ENCODE data around the gene ARFGAP3. TPM values are rescaled to one million over a fixed set of nuclear protein-coding genes. Genes with fewer than 3 reads are reported as not detected.

ARFGAP3 gene
- total RNA-seq, 1 experiment from 2014 or later: 15.0 TPM

DNA sequence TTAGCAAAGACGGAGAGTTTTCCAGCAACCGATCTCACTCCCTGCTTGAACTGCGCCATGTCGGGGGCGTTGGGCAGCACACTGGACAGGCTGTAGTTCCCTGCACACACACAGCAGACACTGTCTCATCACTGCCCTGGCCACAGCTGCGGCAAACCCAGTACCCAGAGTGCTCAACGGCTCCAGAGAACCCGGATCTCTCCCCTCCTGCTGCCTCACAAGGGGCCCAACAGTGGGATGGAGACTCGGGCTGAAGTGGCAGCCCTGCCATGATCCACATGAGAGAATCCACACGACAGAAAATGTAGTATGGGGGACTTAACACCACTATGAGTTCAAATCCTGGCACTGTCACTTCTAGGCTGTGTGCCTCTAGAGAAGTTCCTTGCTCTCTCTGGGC is 58.0 kb downstream of the ARFGAP3 start:
- H3K9me3 Mint-ChIP-seq: no peaks in the 10 kb centered on the region
- TF ChIP-seq, protein P1, sequence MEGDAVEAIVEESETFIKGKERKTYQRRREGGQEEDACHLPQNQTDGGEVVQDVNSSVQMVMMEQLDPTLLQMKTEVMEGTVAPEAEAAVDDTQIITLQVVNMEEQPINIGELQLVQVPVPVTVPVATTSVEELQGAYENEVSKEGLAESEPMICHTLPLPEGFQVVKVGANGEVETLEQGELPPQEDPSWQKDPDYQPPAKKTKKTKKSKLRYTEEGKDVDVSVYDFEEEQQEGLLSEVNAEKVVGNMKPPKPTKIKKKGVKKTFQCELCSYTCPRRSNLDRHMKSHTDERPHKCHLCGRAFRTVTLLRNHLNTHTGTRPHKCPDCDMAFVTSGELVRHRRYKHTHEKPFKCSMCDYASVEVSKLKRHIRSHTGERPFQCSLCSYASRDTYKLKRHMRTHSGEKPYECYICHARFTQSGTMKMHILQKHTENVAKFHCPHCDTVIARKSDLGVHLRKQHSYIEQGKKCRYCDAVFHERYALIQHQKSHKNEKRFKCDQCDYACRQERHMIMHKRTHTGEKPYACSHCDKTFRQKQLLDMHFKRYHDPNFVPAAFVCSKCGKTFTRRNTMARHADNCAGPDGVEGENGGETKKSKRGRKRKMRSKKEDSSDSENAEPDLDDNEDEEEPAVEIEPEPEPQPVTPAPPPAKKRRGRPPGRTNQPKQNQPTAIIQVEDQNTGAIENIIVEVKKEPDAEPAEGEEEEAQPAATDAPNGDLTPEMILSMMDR (conservative IDR thresholded peaks at IDR 0.05): no peak

More for the DNA sequence above, 58.0 kb downstream of the ARFGAP3 start:
- Histone ChIP-seq H4K91ac (ENCODE audit: insufficient read length, low read depth, low read length) (no peak overlapping the region), H3K9ac (ENCODE audit: extremely low read depth, insufficient read length, low read length) (no peak overlapping the region), H4K20me1 (ENCODE audit: control insufficient read depth, insufficient read depth, insufficient read length) (no peaks in the 10 kb centered on the region), H3K56ac (ENCODE audit: insufficient read length, low read depth, low read length) (no peak overlapping the region), H2BK5ac (ENCODE audit: insufficient read length, low read length) (no peak overlapping the region), H3K4me2 (ENCODE audit: insufficient read depth, insufficient read length, low read length) (no peak overlapping the region), H3K27ac (ENCODE audit: insufficient read length, low read depth, low read length) (no peak overlapping the region), H3K23ac (ENCODE audit: insufficient read length, low read depth, low read length) (no peak overlapping the region), H3K4ac (ENCODE audit: low read depth, low read length) (no peak overlapping the region), H3K14ac (ENCODE audit: insufficient read depth, low read length) (no peak overlapping the region), H2AFZ (ENCODE audit: low read length) (no peak overlapping the region), H3K79me2 (ENCODE audit: insufficient read depth, low read length) (no peaks in the 10 kb centered on the region), H2BK20ac (ENCODE audit: low read depth, low read length, poor library complexity, severe bottlenecking) (no peak overlapping the region), H3K4me1 (ENCODE audit: insufficient read depth, low read length) (peaks cover 2% of the 10 kb centered on the region; the same call in 1 of the 2 replicates), H4K5ac (ENCODE audit: insufficient read length, low read depth, low read length) (no peak overlapping the region), H3K23me2 (ENCODE audit: insufficient read length, low read depth, low read length, poor library complexity, severe bottlenecking) (no peaks in the 10 kb centered on the region), H2BK120ac (ENCODE audit: low read depth, low read length, poor library complexity, severe bottlenecking) (no peak overlapping the region), H3K27me3 (ENCODE audit: insufficient read depth, low read length) (no peaks in the 10 kb centered on the region), H2AK5ac (ENCODE audit: insufficient read length, low read length) (no peak overlapping the region), H3T11ph (ENCODE audit: low read length) (no peak overlapping the region), H3K79me1 (ENCODE audit: insufficient read depth, low read depth, low read length, poor library complexity, severe bottlenecking) (no peaks in the 10 kb centered on the region), H2BK12ac (ENCODE audit: insufficient read length, low read depth, low read length) (no peak overlapping the region), H3K9me3 (ENCODE audit: control insufficient read depth, low read depth, low read length) (no peaks in the 10 kb centered on the region), H2BK15ac (ENCODE audit: low read depth, low read length) (no peak overlapping the region), H4K8ac (replicated peaks; ENCODE audit: insufficient read length, low read depth, low read length) (no peak overlapping the region), H3K18ac (ENCODE audit: insufficient read length, low read depth, low read length) (no peak overlapping the region)
- no CpG with 5 or more reads among the region's 10 CpGs for WGBS (ENCODE audit: extremely low coverage, insufficient read length, low lambda C conversion rate)
- Mint-ChIP-seq H3K36me3 (ENCODE audit: insufficient read depth in 1 of 3, low read depth in 3 of 3) (peaks cover 0 to 10% (median 1%) of the 10 kb centered on the region in 3 experiments; a peak in 4 of 7 replicates), H3K27ac (0 out of 7 replicates have a peak overlapping the region, but pooled peaks of 1 of the 3 experiments have one; percentile 36), H3K27me3 (ENCODE audit: low read depth) (no peaks in the 10 kb centered on the region), H3K4me3 (no peak overlapping the region), H3K4me1 (peaks cover 8 to 20% of the 10 kb centered on the region in 2 experiments)
- no peak for DNase-seq

Measured in H9 (cell line).